Lung (tissue), 12 donors: ENCODE results near the gene MBD2. TPM values are rescaled to one million over a fixed set of nuclear protein-coding genes. Genes with fewer than 3 reads are reported as not detected.
"Not testable (repeated sequence)": the region's sequence is repeated elsewhere in the genome, so short reads cannot be mapped to it uniquely, and the experiment has no call there.

ENCODE experiments used
- ATAC-seq: fragments of 200-7000 bp; cut with Tn5 transposase; one replicate; pipeline ENCODE4 v1.9.1; 2020; ENCODE audit warnings: moderate number of reproducible peaks; ENCODE audit not compliant: insufficient read depth, low FRiP score
- DNase-seq, 3 donors: peaks; one replicate each; pipeline ENCODE4 v3.0.0-alpha.2; 2013 to 2017
- H3K27ac ChIP-seq, 2 donors: one replicate each; pipeline ENCODE4 v1.5.1; 2013; ENCODE audit warnings: mild to moderate bottlenecking in 2 of 2, moderate library complexity in 2 of 2, control low read depth in 1 of 2, inconsistent platforms in 1 of 2, low read depth in 1 of 2, low read length in 1 of 2
- H3K27me3 ChIP-seq, 3 donors: one replicate each; pipeline ENCODE4 v1.5.1; 2013; ENCODE audit warnings: low read length in 2 of 3; ENCODE audit not compliant: control insufficient read depth in 3 of 3, insufficient read depth in 3 of 3
- H3K36me3 ChIP-seq, 4 donors: one replicate each; pipeline ENCODE4 v1.5.1; 2013; ENCODE audit warnings: low read length in 4 of 4, mild to moderate bottlenecking in 1 of 4, moderate library complexity in 1 of 4; ENCODE audit not compliant: control insufficient read depth in 4 of 4, insufficient read depth in 4 of 4
- H3K4me1 ChIP-seq, 5 donors: one replicate each; pipeline ENCODE4 v1.5.1; 2013; ENCODE audit warnings: low read length in 5 of 5, mild to moderate bottlenecking in 2 of 5, moderate library complexity in 1 of 5; ENCODE audit not compliant: control insufficient read depth in 5 of 5, insufficient read depth in 5 of 5
- H3K4me3 ChIP-seq: one replicate; pipeline ENCODE4 v1.5.1; 2013; ENCODE audit warnings: mild to moderate bottlenecking, control low read depth, moderate library complexity
- H3K9ac ChIP-seq, 2 donors: one replicate each; pipeline ENCODE4 v1.5.1; 2013; ENCODE audit warnings: low read length in 2 of 2, control low read depth in 1 of 2; ENCODE audit not compliant: insufficient read depth in 1 of 2
- H3K9me3 ChIP-seq, 4 donors: one replicate each; pipeline ENCODE4 v1.5.1; 2013; ENCODE audit warnings: low read length in 3 of 4, mild to moderate bottlenecking in 1 of 4, moderate library complexity in 1 of 4; ENCODE audit not compliant: control insufficient read depth in 4 of 4, insufficient read depth in 3 of 4
- WGBS, 2 donors: extraction: QIAGEN DNeasy Blood & Tissue Kit; methylation state at CpG; one replicate each; pipeline ENCODE4 v1.1.7; 2013; 5-methylcytosine and 5-hydroxymethylcytosine counted together
- polyA plus RNA-seq, 2 donors: library from polyadenylated mRNA; stranded (reverse); fragments of 200-250 nt; gene quantifications; one replicate each; pipeline ENCODE4 v1.2.1, GENCODE V29; 2013
- total RNA-seq, 2 donors: library from RNA; depleted of rRNA in 1 of 2; stranded (reverse); fragments of >200 nt in 1 of 2; gene quantifications; one replicate each; pipeline ENCODE4 v1.2.1, GENCODE V29; 2014 to 2021
- TF ChIP-seq, protein P1 (sequence below): IDR thresholded peaks from 2 replicates; pipeline ENCODE4 v1.5.1; 2012; ENCODE audit warnings: mild to moderate bottlenecking; ENCODE audit errors: control extremely low read depth, extremely low read depth
- donor health status: control.
- donor health status: control.
- donor health status: Bipolar disorder and iron deficiency.
- donor health status: healthy.
- donor health status: DM: yes; HTN: yes; CAD: no.

The MBD2 gene
- total and polyA plus RNA-seq, 4 donors = 29.5 to 91.0 (median 36.1) TPM

DNA sequence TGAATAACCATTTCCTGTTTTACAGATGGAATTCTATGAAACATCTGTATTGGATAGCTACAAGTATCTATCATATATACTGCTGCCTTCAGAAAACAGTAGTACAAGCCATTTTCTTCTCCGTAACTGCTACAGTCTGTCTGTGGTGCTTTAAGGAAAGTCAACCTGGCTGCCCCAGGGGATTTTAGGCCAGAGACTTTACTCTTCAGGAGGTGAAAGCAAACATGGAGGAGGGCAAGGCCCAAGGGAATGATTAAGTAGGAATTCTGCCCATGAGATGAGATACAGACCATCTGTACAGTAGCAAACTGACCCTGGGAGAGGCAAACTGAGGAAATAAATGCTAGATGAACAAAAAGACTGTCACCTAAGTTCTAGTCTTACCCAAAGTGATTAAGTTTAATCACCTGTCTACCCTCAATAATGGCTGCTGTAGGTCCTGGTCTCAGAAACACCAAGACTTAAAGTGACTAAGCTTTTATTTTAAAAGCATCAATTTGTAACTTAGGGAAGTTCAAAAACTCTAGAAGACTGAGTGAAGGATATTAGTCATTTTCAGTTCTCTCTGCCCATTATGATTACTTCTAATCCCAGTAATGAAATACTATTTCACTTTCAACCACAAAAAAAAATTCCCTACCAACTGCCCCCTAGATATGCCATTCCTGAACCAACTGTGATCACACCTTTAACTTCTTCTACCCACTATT, 14.8 kb downstream of the MBD2 start:
- no peak for ATAC-seq
- Histone ChIP-seq H3K9me3 (no peaks in the 10 kb centered on the region), H3K27ac (no peak overlapping the region), H3K4me1 (peaks cover 4 to 19% (median 10%) of the 10 kb centered on the region in 5 donors), H3K36me3 (peaks cover 0 to 3% (median 0%) of the 10 kb centered on the region in 4 donors), H3K27me3 (no peaks in the 10 kb centered on the region), H3K4me3 (no peak overlapping the region), H3K9ac (no peak overlapping the region)
- TF ChIP-seq, protein P1, sequence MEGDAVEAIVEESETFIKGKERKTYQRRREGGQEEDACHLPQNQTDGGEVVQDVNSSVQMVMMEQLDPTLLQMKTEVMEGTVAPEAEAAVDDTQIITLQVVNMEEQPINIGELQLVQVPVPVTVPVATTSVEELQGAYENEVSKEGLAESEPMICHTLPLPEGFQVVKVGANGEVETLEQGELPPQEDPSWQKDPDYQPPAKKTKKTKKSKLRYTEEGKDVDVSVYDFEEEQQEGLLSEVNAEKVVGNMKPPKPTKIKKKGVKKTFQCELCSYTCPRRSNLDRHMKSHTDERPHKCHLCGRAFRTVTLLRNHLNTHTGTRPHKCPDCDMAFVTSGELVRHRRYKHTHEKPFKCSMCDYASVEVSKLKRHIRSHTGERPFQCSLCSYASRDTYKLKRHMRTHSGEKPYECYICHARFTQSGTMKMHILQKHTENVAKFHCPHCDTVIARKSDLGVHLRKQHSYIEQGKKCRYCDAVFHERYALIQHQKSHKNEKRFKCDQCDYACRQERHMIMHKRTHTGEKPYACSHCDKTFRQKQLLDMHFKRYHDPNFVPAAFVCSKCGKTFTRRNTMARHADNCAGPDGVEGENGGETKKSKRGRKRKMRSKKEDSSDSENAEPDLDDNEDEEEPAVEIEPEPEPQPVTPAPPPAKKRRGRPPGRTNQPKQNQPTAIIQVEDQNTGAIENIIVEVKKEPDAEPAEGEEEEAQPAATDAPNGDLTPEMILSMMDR = no peak
- WGBS, 2 donors = 93% methylated on average over 1 of the region's 1 CpG
- DNase-seq = no peak

DNA sequence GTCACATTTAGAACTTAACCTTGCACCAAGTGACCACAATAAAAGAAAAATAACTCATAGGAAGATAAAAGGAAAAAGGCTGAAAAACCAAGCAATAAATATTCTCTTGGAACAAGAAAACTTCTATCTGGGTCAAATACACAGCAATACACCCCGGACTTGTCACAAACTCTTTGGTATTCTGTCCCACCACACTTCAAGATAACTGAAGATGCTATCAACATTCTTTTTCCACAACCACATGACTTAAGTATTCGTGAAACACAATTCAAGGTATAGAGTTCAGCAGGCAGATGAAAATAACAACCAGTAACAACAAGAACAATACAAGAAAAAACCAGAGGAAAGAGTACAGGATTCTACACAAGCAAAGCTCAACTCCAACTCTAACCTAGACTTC, 18.0 kb downstream of the MBD2 start:
- H3K4me1 ChIP-seq = peaks cover 4 to 17% (median 10%) of the 10 kb centered on the region in 5 donors
- DNase-seq = no peak
- 40 to 61% methylated on average over 2 of the region's 2 CpGs for WGBS, 2 donors
- H3K27ac ChIP-seq = no peak overlapping the region
- TF ChIP-seq, protein P1 = no peak
- no peaks in the 10 kb centered on the region for H3K27me3 ChIP-seq
- H3K36me3 ChIP-seq = peaks cover 5 to 12% (median 6%) of the 10 kb centered on the region in 4 donors
- ATAC-seq = no peak
- no peaks in the 10 kb centered on the region for H3K9me3 ChIP-seq
- H3K9ac ChIP-seq = peak overlapping the region in 1 of 2 donors; percentile 47
- no peak overlapping the region for H3K4me3 ChIP-seq

DNA sequence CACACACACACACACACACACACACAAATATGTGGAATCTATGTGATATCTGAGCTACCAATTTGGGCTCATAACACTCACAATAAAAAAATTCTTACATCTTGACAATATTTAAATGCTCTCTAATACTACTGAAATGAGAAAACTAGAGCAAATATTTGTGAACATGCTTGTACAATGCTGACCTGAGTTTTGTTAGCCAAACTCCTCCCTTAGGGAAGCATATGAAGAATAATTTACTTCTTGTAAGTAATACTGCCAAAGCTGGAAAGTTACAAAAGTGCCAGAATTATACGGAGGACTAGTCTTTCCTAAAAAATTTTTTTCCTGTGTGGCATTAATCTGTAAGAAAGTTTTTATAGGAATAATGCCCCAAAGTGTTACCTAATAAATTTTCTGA, 18.5 kb downstream of the MBD2 start:
- no peaks in the 10 kb centered on the region for H3K27me3 ChIP-seq
- no peak overlapping the region for H3K4me3 ChIP-seq
- 41 to 52% methylated on average over 1 of the region's 1 CpG for WGBS, 2 donors
- DNase-seq (peak in 2 of 3 donors; percentile 51 to 62), ATAC-seq (no peak)
- H3K9ac ChIP-seq = no peak overlapping the region
- TF ChIP-seq, protein P1 = no peak
- peaks cover 3 to 14% (median 10%) of the 10 kb centered on the region in 5 donors for H3K4me1 ChIP-seq
- H3K9me3 ChIP-seq = no peaks in the 10 kb centered on the region
- H3K36me3 ChIP-seq = peaks cover 5 to 12% (median 6%) of the 10 kb centered on the region in 4 donors
- H3K27ac ChIP-seq = no peak overlapping the region

DNA sequence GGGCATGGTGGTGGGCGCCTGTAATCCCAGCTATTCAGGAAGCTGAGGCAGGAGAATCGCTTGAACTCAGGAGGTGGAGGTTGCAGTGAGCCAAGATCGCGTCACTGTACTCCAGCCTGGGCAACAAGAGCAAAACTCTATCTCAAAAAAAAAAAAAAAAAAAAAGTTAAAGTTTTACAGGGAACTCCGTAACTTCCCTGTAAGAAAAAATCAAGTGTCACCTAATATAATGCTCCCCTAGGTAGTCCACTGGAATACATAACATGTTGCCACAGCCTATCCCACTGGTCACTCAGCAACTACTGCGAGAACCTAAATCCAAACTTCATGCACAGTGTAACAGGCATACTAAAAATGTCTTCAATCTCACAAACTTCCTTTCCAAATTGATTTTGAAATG, 19.0 kb downstream of the MBD2 start:
- H3K9me3 ChIP-seq, H3K4me3 ChIP-seq, H3K27ac ChIP-seq, ATAC-seq, DNase-seq, H3K9ac ChIP-seq, H3K27me3 ChIP-seq: not testable (repeated sequence)
- peaks cover 5 to 12% (median 6%) of the 10 kb centered on the region in 4 donors for H3K36me3 ChIP-seq
- peaks cover 3 to 14% (median 10%) of the 10 kb centered on the region in 5 donors for H3K4me1 ChIP-seq
- 76 to 84% methylated on average over 6 of the region's 6 CpGs for WGBS, 2 donors
